Mucosa of stomach (tissue), 1 donor: Measurements from ENCODE around the gene ZNF296.

ENCODE experiments used
- H3K27me3 ChIP-seq: one replicate; pipeline ENCODE4 v1.7.0; 2013; ENCODE audit warnings: mild to moderate bottlenecking, low read length; ENCODE audit not compliant: control insufficient read depth, insufficient read depth
- H3K36me3 ChIP-seq: one replicate; pipeline ENCODE4 v1.7.0; 2013; ENCODE audit warnings: low read length; ENCODE audit not compliant: control insufficient read depth, insufficient read depth
- H3K4me1 ChIP-seq: one replicate; pipeline ENCODE4 v1.7.0; 2013; ENCODE audit warnings: mild to moderate bottlenecking, low read length; ENCODE audit not compliant: control insufficient read depth, insufficient read depth
- H3K4me3 ChIP-seq: one replicate; pipeline ENCODE4 v1.7.0; 2013; ENCODE audit warnings: low read length
- H3K9ac ChIP-seq: one replicate; pipeline ENCODE4 v1.7.0; 2013; ENCODE audit warnings: mild to moderate bottlenecking, low read length, moderate library complexity
- H3K9me3 ChIP-seq: one replicate; pipeline ENCODE4 v1.7.0; 2013; ENCODE audit warnings: mild to moderate bottlenecking, low read length, moderate library complexity; ENCODE audit not compliant: control insufficient read depth
- donor health status: Pancreatic carcinoma.

Gene ZNF296

GRCh38 chr19:45101806-45102205, 25.5 kb upstream of the ZNF296 start:
- Histone ChIP-seq H3K4me1 (peaks cover 92% of the 10 kb centered on the region), H3K36me3 (no peaks in the 10 kb centered on the region), H3K27me3 (no peaks in the 10 kb centered on the region), H3K9me3 (no peaks in the 10 kb centered on the region), H3K4me3 (no peak overlapping the region), H3K9ac (peak overlapping the region; percentile 37)

GRCh38 chr19:45100846-45101252, 24.6 kb upstream of the ZNF296 start:
- peaks cover 98% of the 10 kb centered on the region for H3K4me1 ChIP-seq
- H3K36me3 ChIP-seq, result no peaks in the 10 kb centered on the region
- H3K4me3 ChIP-seq, result no peak overlapping the region
- H3K9me3 ChIP-seq, result no peaks in the 10 kb centered on the region
- no peaks in the 10 kb centered on the region for H3K27me3 ChIP-seq
- H3K9ac ChIP-seq, result peak overlapping the region; percentile 37

- Histone ChIP-seq H3K4me3 (no peak overlapping the region), H3K36me3 (no peaks in the 10 kb centered on the region), H3K27me3 (no peaks in the 10 kb centered on the region), H3K9me3 (no peaks in the 10 kb centered on the region), H3K9ac (peak overlapping the region; percentile 40), H3K4me1 (peaks cover 98% of the 10 kb centered on the region)
Measured at GRCh38 chr19:45100201-45100600, 23.9 kb upstream of the ZNF296 start.

GRCh38 chr19:45099467-45100191, 23.4 kb upstream of the ZNF296 start:
- Histone ChIP-seq H3K9me3 (no peaks in the 10 kb centered on the region), H3K27me3 (no peaks in the 10 kb centered on the region), H3K4me3 (no peak overlapping the region), H3K36me3 (no peaks in the 10 kb centered on the region), H3K9ac (peak overlapping the region; percentile 40), H3K4me1 (peaks cover 98% of the 10 kb centered on the region)

GRCh38 chr19:45098521-45099466, 22.5 kb upstream of the ZNF296 start:
- H3K4me3 ChIP-seq, result no peak overlapping the region
- peak overlapping the region; percentile 40 for H3K9ac ChIP-seq
- no peaks in the 10 kb centered on the region for H3K36me3 ChIP-seq
- no peaks in the 10 kb centered on the region for H3K9me3 ChIP-seq
- no peaks in the 10 kb centered on the region for H3K27me3 ChIP-seq
- peaks cover 96% of the 10 kb centered on the region for H3K4me1 ChIP-seq

- no peak overlapping the region for H3K4me3 ChIP-seq
- peak overlapping the region; percentile 42 for H3K9ac ChIP-seq
- peaks cover 91% of the 10 kb centered on the region for H3K4me1 ChIP-seq
- H3K9me3 ChIP-seq, result no peaks in the 10 kb centered on the region
- no peaks in the 10 kb centered on the region for H3K27me3 ChIP-seq
- no peaks in the 10 kb centered on the region for H3K36me3 ChIP-seq
Measured at GRCh38 chr19:45097776-45098520, 21.7 kb upstream of the ZNF296 start.

- Histone ChIP-seq H3K4me3 (no peak overlapping the region), H3K9ac (peak overlapping the region; percentile 42), H3K27me3 (no peaks in the 10 kb centered on the region), H3K4me1 (peaks cover 85% of the 10 kb centered on the region), H3K36me3 (no peaks in the 10 kb centered on the region), H3K9me3 (no peaks in the 10 kb centered on the region)
Measured at GRCh38 chr19:45097450-45097775, 21.1 kb upstream of the ZNF296 start.

- peak overlapping the region; percentile 42 for H3K9ac ChIP-seq
- peaks cover 78% of the 10 kb centered on the region for H3K4me1 ChIP-seq
- no peaks in the 10 kb centered on the region for H3K36me3 ChIP-seq
Measured at GRCh38 chr19:45096700-45097099, 20.4 kb upstream of the ZNF296 start.

GRCh38 chr19:45095496-45096413, 19.5 kb upstream of the ZNF296 start:
- Histone ChIP-seq H3K4me3 (no peak overlapping the region), H3K9ac (no peak overlapping the region), H3K36me3 (no peaks in the 10 kb centered on the region), H3K9me3 (no peaks in the 10 kb centered on the region), H3K4me1 (peaks cover 74% of the 10 kb centered on the region), H3K27me3 (no peaks in the 10 kb centered on the region)

More at GRCh38 chr19:45096700-45097099, 20.4 kb upstream of the ZNF296 start:
- no peaks in the 10 kb centered on the region for H3K9me3 ChIP-seq
- H3K4me3 ChIP-seq, result no peak overlapping the region
- no peaks in the 10 kb centered on the region for H3K27me3 ChIP-seq

GRCh38 chr19:45094707-45095106, 18.4 kb upstream of the ZNF296 start:
- H3K4me1 ChIP-seq, result peaks cover 69% of the 10 kb centered on the region
- no peaks in the 10 kb centered on the region for H3K36me3 ChIP-seq
- no peak overlapping the region for H3K4me3 ChIP-seq
- no peaks in the 10 kb centered on the region for H3K27me3 ChIP-seq
- H3K9me3 ChIP-seq, result no peaks in the 10 kb centered on the region
- peak overlapping the region; percentile 91 for H3K9ac ChIP-seq

GRCh38 chr19:45094137-45094536, 17.9 kb upstream of the ZNF296 start:
- H3K9me3 ChIP-seq, result no peaks in the 10 kb centered on the region
- peak overlapping the region; percentile 75 for H3K4me3 ChIP-seq
- peaks cover 64% of the 10 kb centered on the region for H3K4me1 ChIP-seq
- peak overlapping the region; percentile 91 for H3K9ac ChIP-seq
- H3K27me3 ChIP-seq, result no peaks in the 10 kb centered on the region
- no peaks in the 10 kb centered on the region for H3K36me3 ChIP-seq
